Spleen (tissue), 11 donors: ENCODE measurements around the gene RPUSD1. TPM values are rescaled to one million over a fixed set of nuclear protein-coding genes. Genes with fewer than 3 reads are reported as not detected.

ENCODE experiments used
- DNase-seq: peaks from one replicate; pipeline ENCODE4 v3.0.0-alpha.2; 2020
- H3K27ac ChIP-seq, 8 donors: fragments of 200-600 bp; sonication (generic) in 7 of 8; 1 replicate in 4 of 8; 2 replicates in 4 of 8; pipeline versions ENCODE4 v1.5.0 to v1.8.0; 2016 to 2021; ENCODE audit warnings: inconsistent platforms in 4 of 8, mild to moderate bottlenecking in 4 of 8, moderate library complexity in 1 of 8
- H3K27me3 ChIP-seq, 7 donors: fragments of 200-600 bp; sonication (generic) in 6 of 7; replicated peaks in 1 of 7; 1 replicate in 4 of 7; 2 replicates in 3 of 7; pipeline versions ENCODE4 v1.5.0 to v1.8.0; 2016 to 2021; ENCODE audit warnings: inconsistent platforms in 3 of 7, mild to moderate bottlenecking in 1 of 7
- H3K36me3 ChIP-seq, 6 donors: fragments of 200-600 bp; sonication (generic) in 5 of 6; 1 replicate in 4 of 6; 2 replicates in 2 of 6; pipeline versions ENCODE4 v1.5.0 to v1.8.0; 2016 to 2021; ENCODE audit warnings: inconsistent platforms in 2 of 6
- H3K4me1 ChIP-seq, 6 donors: fragments of 200-600 bp; sonication (generic) in 5 of 6; 1 replicate in 3 of 6; 2 replicates in 3 of 6; pipeline versions ENCODE4 v1.5.0 to v1.8.0; 2016 to 2021; ENCODE audit warnings: inconsistent platforms in 3 of 6
- H3K4me3 ChIP-seq, 8 donors: fragments of 200-600 bp; sonication (generic) in 7 of 8; 1 replicate in 4 of 8; 2 replicates in 4 of 8; pipeline versions ENCODE4 v1.5.0 to v1.8.0; 2016 to 2021; ENCODE audit warnings: inconsistent platforms in 4 of 8, mild to moderate bottlenecking in 4 of 8, moderate library complexity in 2 of 8
- H3K9me3 ChIP-seq, 8 donors: fragments of 200-600 bp; sonication (generic) in 7 of 8; 1 replicate in 4 of 8; 2 replicates in 4 of 8; pipeline versions ENCODE4 v1.5.0 to v1.8.0; 2016 to 2021; ENCODE audit warnings: inconsistent platforms in 4 of 8
- CTCF ChIP-seq, 11 experiments: fragments of 200-600 bp in 7 of 11; fragments of 450-650 bp in 4 of 11; sonication (generic) in 4 of 11; IDR thresholded peaks in 8 of 11; conservative IDR thresholded peaks in 3 of 11; 1 replicate in 7 of 11; 2 replicates in 4 of 11; pipeline versions ENCODE4 v1.4.0 to v1.8.0; 2016 to 2021; ENCODE audit warnings: antibody characterized with exemption in 11 of 11, inconsistent platforms in 4 of 11, mild to moderate bottlenecking in 1 of 11
- POLR2A ChIP-seq, 3 donors: fragments of 450-650 bp; IDR thresholded peaks; one replicate each; pipeline ENCODE4 v1.5.1; 2017; ENCODE audit warnings: antibody characterized with exemption in 3 of 3, mild to moderate bottlenecking in 1 of 3
- POLR2AphosphoS5 ChIP-seq, 3 donors: sonication (generic); formaldehyde crosslinking; IDR thresholded peaks; one replicate each; pipeline ENCODE4 v1.5.1; 2017; ENCODE audit warnings: antibody characterized with exemption in 3 of 3
- WGBS, 5 donors: extraction: QIAGEN DNeasy Blood & Tissue Kit in 3 of 5; methylation state at CpG; one replicate each; pipeline versions ENCODE4 v1.1.5 to v1.1.7; 2013 to 2018; 5-methylcytosine and 5-hydroxymethylcytosine counted together
- intact Hi-C: fragments of 100-400 bp; cut with DNase I; formaldehyde crosslinking; loops from one replicate; pipeline ENCODE4 v1.15.0; 2023; ENCODE audit warnings: low total_unique reads
- polyA plus RNA-seq, 3 donors: library from polyadenylated mRNA; stranded (reverse); fragments of 200-250 nt; gene quantifications; one replicate each; pipeline ENCODE4 v1.2.1, GENCODE V29; 2013
- total RNA-seq, 7 donors: library from RNA; depleted of rRNA in 3 of 7; stranded (reverse); fragments of >200 nt in 3 of 7; fragmentation: NEBNext Ultra II Directional in 4 of 7; extraction: Animal tissue kit (Norgen Biotek cat#: 25700) in 4 of 7; gene quantifications; one replicate each; pipeline versions ENCODE4 v1.1.0 to v1.2.1, GENCODE V29; 2016 to 2021
- donor health status: healthy with polysubstance abuse.
- donor health status: DM: no; HTN: no; CAD: no; lungs with moderate emphysema.
- donor health status: DM: no; HTN: no; CAD: no.
- donor health status: Bipolar disorder and iron deficiency.
- donor health status: healthy.
- donor health status: DM: no; HTN: no; CAD: no.
- donor health status: DM: yes; HTN: yes; CAD: no.

RPUSD1 gene
- total and polyA plus RNA-seq, 10 donors = 17.9 to 34.2 (median 21.7) TPM

DNA sequence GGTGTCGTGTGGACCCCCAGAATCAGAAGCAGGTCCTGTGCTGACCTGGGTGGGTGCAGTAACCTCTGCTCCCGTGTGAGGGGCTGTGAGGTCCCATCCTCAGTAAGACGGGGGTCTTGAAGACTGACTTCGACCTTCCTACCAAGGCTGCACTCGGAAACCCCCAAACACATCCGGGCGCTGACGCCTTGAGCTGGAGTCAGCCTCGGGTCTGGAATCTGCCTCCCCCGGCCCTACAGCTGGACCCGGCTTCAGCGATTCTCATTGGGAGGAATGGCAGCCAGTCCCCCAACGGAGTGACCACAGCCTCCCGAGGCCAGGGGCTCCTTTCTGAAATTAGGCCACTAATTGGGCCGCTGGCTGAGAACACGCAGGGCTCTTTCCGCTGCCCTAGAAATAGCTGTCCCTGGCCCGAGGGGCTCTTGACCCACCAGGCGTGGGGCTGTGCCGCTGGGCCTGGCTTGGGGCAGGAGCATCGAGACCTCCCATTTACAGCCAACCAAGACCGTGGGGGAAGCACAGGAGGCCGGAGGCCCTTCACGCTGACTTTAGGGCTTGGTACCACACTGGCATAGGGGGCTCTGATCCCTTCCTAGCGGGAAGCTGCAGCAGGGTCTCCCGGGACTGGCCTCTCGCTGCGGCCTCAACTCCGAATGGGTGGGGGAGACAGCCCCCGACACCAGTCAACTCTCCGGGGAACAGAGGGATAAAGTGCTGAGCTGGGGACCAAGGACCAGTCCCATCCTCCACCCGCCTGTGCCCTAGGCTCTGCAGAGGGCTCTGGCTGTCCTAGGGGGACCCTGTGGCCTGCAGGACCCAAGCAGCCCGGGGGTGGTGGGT, 15.0 kb upstream of the RPUSD1 start:
- Histone ChIP-seq H3K27me3 (peaks cover 0 to 53% (median 40%) of the 10 kb centered on the region in 7 donors), H3K9me3 (no peaks in the 10 kb centered on the region), H3K4me3 (no peak overlapping the region), H3K36me3 (no peaks in the 10 kb centered on the region), H3K4me1 (peaks cover 0 to 29% (median 24%) of the 10 kb centered on the region in 6 donors), H3K27ac (no peak overlapping the region)
- no peak for TF ChIP-seq POLR2AphosphoS5 (IDR thresholded peaks at IDR 0.05)
- no peak for TF ChIP-seq CTCF (IDR thresholded peaks at IDR 0.05 in 8 of 11, conservative IDR thresholded peaks at IDR 0.05 in 3 of 11)
- TF ChIP-seq POLR2A (IDR thresholded peaks at IDR 0.05) = no peak
- DNase-seq = no peak
- intact Hi-C loops = no loop called here
- WGBS, 5 donors = 69 to 85% (median 73%) methylated on average over 31 to 33 of the region's 33 CpGs

DNA sequence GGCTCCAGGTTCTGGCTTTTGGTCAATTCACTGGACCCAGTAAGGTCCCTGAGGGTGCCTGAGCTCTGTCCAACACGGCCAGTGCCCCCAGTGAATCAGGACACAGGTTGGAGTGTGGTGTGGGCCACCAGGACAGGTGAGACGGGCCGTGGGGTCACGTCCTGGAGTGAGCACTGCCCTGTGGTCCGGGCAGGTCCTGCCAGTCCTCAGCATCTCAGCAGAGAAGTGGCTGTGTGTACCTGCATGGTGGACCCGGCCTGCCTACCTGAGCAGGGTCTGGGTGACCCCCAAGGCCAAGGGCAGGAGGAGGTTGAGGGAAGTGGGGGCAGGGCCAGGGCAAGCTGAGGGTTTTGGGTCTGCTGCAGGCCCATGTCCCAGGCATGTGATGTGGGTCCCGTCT, 14.3 kb upstream of the RPUSD1 start:
- intact Hi-C loops = no loop called here

DNA sequence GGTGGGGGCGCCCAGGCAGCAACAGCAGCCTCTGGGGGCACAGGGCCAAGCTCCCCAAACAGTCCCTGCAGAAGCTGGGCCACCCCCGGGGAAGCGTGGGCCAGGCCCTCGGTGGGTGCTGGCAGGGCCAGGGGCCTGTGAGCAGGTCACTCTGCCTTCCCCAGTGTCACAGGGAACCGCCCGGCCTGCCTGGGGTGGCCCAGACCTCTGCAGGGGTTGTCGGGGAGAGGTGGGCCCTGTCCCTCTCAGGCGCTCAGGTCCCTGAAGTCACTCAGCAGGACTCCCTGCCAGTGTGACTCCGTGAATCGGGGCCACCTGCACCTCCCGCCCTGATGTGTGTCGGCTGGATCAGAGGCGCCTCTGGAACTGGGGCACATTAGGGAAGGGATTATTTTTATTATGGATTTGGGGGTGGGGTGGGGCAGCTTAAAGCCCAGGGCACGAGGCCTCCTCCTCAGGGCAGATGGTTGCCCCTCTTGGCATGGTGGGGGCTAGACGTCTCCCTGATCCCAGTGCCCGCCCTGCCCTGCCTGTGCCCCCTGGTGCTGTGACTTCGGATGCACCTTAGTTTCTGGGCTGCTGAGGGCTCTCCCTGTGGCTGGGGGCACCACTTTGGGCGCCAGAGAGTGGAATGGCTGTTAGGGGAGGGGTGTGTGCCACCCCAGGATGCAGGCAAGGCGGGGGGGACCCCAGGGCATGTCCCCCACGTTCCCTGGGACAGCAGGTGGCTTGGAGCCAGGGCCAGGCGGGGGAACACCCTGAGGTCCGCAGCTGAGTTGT, 13.6 kb upstream of the RPUSD1 start:
- TF ChIP-seq CTCF (IDR thresholded peaks at IDR 0.05 in 8 of 11, conservative IDR thresholded peaks at IDR 0.05 in 3 of 11) (no peak), POLR2AphosphoS5 (IDR thresholded peaks at IDR 0.05) (no peak), POLR2A (IDR thresholded peaks at IDR 0.05) (no peak)
- DNase-seq = no peak
- intact Hi-C loops = no loop called here
- no peaks in the 10 kb centered on the region for H3K9me3 ChIP-seq
- H3K27ac ChIP-seq = no peak overlapping the region
- H3K4me3 ChIP-seq = no peak overlapping the region
- H3K4me1 ChIP-seq = peaks cover 0 to 22% (median 19%) of the 10 kb centered on the region in 6 donors
- H3K27me3 ChIP-seq = peaks cover 0 to 66% (median 40%) of the 10 kb centered on the region in 7 donors
- WGBS, 5 donors = 58 to 63% (median 60%) methylated on average over 9 to 22 of the region's 22 CpGs
- H3K36me3 ChIP-seq = peaks cover 0 to 12% (median 0%) of the 10 kb centered on the region in 6 donors

More for the DNA sequence above, 14.3 kb upstream of the RPUSD1 start:
- Histone ChIP-seq H3K36me3 (peaks cover 0 to 5% (median 0%) of the 10 kb centered on the region in 6 donors), H3K4me1 (peaks cover 0 to 26% (median 21%) of the 10 kb centered on the region in 6 donors), H3K9me3 (no peaks in the 10 kb centered on the region), H3K27me3 (peaks cover 0 to 59% (median 40%) of the 10 kb centered on the region in 7 donors), H3K4me3 (no peak overlapping the region), H3K27ac (no peak overlapping the region)
- no peak for TF ChIP-seq POLR2AphosphoS5 (IDR thresholded peaks at IDR 0.05)
- no peak for TF ChIP-seq CTCF (IDR thresholded peaks at IDR 0.05 in 8 of 11, conservative IDR thresholded peaks at IDR 0.05 in 3 of 11)
- no peak for TF ChIP-seq POLR2A (IDR thresholded peaks at IDR 0.05)
- no peak for DNase-seq
- 57 to 84% (median 78%) methylated on average over 2 to 7 of the region's 7 CpGs for WGBS, 5 donors
